OCI-LY3 (cell line): ENCODE results near the gene DNASE1L2.

Experiments
- EZH2phosphoT487 ChIP-seq: fragments of 200-600 bp; shearing (Covaris generic); IDR thresholded peaks from 2 replicates; pipeline ENCODE4 v1.6.1; 2018; ENCODE audit warnings: antibody characterized with exemption, mixed run types, low read depth
- TF ChIP-seq, protein P1 (sequence below): fragments of 200-600, 300-600 bp; sonication (generic); IDR thresholded peaks from 2 replicates; pipeline ENCODE4 v1.5.1; 2014; ENCODE audit warnings: antibody characterized with exemption, low read length, low read depth

DNA sequence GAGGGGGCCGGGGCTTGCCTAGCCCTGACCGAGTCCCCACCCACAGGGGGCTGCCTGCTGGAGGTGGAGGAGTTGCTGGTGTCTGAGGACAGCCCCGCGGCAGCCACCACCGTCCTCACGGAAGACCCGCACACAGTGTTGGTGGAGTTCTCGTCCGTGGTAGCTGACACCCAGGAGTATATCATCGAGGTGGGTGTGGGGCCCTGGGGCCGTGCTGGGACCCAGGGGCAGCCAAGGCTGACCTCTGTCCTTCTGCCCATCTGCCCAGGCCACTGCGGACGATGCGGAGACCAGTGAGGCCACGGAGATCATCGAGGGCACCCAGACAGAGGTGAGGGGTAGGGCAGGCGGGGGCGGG is 1.5 kb upstream of the DNASE1L2 start:
- TF ChIP-seq, protein P1, sequence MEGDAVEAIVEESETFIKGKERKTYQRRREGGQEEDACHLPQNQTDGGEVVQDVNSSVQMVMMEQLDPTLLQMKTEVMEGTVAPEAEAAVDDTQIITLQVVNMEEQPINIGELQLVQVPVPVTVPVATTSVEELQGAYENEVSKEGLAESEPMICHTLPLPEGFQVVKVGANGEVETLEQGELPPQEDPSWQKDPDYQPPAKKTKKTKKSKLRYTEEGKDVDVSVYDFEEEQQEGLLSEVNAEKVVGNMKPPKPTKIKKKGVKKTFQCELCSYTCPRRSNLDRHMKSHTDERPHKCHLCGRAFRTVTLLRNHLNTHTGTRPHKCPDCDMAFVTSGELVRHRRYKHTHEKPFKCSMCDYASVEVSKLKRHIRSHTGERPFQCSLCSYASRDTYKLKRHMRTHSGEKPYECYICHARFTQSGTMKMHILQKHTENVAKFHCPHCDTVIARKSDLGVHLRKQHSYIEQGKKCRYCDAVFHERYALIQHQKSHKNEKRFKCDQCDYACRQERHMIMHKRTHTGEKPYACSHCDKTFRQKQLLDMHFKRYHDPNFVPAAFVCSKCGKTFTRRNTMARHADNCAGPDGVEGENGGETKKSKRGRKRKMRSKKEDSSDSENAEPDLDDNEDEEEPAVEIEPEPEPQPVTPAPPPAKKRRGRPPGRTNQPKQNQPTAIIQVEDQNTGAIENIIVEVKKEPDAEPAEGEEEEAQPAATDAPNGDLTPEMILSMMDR: no peak
- TF ChIP-seq EZH2phosphoT487: no peak
